Activated gamma-delta T cell (primary cell): ENCODE results near the gene ANO1.

Experiments used
- DNase-seq: peaks from one replicate; lab custom pipeline; 2025; lab: John Stamatoyannopoulos, UW

Gene ANO1

DNA sequence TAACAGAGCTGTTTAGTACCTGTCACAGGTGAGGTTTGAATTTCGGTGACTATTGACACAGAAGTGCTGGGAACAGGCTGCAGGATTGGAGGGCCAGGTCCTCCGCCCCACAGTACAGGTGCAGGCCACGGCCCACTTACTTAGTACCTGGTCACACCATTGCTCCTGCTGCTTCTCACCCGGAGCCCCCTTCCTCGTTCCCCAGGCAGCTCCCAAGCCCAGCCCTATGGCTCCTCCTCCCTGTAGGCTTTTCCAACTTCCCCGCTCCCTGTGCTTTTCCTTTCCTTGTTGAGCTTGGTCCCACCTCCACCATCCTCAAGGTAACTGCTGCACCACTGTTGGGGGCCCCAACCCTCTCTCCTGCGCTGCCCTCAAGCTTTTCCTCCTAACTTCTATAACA, 27.9 kb upstream of the ANO1 start:
- no peak for DNase-seq

DNA sequence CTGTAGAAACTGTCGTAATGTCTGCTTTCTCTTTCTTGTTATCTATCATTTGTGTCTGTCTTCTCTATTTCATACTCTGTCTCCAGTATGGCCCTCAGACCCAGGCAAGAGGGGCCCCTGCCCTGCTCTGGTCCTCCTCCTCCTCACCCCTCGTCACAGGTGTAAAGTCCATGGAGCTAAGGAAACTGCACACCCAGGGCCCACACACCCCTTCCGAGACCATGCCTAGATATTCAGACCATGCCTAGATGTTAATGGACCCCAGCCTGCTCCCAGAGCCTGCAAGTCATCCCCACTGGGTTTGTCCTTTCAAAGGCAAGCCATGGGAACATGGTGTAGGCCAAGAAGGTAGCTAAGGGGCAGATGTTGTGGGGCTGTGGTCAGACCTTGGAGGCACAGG, 24.1 kb upstream of the ANO1 start:
- DNase-seq: no peak

DNA sequence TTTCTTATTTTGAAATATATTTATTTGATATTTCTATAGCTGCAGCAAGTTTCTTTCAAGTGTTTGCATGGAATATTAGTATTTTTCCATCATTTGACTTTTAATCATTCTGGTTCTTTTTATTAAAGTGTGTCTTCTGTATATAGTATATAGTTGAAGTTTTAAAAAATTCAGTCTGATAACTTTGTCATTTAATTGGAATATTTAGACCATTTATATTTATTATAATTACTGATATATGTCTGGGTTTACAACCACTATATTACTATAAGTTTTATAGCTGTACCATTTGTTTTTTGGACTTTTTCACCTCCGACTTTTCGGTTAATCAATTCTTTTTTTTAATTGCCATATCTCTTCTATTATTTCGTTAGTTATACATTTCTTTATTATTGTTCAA, 22.7 kb upstream of the ANO1 start:
- no peak for DNase-seq

DNA sequence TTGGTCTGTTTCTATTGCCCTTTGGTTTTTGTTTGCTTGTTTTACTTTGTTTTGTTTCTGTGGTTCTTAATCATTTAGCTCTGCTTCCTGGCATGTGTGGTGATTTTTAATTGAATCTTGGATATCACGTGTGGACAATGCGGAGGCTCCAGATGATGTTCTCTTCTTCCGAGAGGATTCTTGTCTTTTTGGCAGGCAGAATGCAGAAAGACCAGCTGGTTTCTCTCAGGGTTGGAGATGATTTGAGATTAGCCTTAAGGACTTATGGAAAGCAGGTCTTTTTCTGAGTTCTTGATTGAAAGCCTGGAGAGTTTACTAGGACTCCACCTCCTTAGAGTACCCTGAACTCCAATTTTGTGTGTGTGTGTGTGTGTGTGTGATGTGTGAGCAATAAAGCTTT, 21.0 kb upstream of the ANO1 start:
- no peak for DNase-seq

DNA sequence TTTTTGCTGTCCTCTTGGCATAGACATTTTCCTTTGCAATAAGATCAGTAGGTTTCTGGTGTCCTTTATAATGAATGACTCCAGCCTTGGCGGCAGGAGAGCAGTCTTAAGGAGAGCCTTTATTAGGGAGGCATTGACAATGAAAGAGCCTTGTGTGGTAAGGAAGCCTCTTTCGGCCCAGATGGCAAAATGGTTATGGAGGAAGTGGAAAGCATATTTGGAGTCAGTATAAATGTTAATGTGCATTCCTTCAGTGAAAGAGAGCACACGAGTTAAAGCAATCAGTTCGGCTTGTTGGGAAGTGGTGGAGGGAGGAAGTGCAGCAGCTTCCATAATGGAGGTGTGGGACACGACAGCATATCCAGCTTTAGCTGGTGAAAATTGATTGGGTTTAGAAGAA, 18.1 kb upstream of the ANO1 start:
- DNase-seq: no peak

DNA sequence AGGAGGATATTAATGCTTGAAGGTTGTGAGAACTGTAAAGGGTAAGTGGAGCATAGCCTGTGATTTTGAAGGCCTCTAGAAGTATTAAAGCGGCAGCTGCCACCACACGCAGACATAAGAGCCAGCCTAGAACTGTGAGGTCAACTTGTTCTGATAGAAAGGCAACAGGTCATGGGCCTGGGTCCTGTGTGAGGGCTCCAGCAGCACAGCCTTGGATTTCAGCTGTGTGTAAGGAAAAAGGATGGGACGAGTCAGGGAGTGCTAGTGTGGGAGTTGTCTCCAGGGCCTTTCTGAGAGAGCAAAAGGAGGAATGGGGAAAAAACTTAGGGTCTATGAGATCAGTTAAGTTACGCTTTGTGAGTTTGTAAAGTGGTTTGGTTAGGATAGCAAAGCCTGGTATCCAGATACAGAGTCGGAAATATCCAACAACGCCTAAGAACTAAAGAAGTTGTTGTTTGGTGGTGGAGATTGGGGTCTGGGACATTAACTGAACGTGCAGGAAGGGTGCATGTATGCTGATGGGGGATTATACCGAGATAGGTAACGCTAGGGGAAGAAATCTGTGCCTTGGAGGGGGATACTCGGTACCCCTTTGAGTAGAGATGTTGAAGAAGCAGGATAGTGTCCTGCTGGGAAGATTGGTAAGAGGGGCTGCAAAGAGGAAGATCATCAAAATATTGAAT, 17.4 kb upstream of the ANO1 start:
- DNase-seq: no peak

DNA sequence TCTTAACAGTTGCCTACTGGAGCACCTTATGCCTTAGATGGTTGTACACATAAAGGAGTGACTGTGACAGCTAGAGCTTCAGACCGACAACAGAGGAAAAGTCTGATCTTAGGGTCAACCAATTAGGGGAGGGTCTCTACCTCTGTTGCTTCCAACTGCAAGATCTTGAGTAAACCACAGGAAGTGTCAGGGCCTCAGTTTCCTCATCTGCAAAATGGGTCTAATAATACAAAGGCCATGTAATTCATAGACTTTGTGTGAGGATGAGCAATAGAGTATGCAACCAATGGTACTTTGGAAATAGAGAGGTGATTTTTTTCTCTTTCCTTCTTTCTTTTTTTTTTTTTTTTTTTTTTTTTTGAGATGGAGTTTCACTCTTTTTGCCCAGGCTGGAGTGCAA, 16.4 kb upstream of the ANO1 start:
- no peak for DNase-seq

DNA sequence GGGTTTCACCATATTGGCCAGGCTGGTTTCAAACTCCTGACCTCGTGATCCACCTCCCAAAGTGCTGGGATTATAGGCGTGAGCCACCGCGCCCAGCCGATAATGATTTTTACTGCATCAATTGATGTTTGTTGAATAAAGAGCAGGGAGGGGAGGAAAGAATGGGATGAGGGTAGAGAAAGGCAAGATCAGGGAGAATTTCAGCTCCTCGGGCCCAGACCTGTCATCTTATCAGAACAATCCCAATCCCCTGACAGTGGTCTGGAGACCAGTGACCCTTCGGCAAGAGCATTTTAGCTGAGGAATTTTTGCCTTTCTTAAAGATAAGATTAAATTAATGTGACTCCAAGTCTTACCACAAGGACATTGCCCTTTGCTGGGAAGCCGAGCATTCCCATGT, 15.0 kb upstream of the ANO1 start:
- no peak for DNase-seq

DNA sequence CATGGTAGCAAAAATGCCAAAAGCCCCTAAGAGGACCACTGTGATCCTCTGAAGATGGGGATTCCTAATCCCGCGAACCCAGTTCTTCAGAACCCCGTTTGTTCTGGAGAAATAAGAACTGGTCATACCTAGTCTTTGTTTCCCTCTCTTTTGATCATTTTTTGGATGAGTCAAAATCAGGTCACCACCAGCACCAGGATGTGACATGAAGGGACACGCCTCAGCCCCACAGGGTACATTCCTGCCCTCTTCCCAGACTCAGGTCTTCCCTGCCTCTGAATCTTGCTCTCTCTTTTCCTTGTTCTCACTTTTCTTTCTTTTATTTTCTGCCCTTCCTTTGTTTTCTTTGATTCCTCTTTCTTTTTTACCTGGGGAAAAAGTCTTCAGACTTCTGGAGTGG, 14.6 kb upstream of the ANO1 start:
- DNase-seq: no peak

DNA sequence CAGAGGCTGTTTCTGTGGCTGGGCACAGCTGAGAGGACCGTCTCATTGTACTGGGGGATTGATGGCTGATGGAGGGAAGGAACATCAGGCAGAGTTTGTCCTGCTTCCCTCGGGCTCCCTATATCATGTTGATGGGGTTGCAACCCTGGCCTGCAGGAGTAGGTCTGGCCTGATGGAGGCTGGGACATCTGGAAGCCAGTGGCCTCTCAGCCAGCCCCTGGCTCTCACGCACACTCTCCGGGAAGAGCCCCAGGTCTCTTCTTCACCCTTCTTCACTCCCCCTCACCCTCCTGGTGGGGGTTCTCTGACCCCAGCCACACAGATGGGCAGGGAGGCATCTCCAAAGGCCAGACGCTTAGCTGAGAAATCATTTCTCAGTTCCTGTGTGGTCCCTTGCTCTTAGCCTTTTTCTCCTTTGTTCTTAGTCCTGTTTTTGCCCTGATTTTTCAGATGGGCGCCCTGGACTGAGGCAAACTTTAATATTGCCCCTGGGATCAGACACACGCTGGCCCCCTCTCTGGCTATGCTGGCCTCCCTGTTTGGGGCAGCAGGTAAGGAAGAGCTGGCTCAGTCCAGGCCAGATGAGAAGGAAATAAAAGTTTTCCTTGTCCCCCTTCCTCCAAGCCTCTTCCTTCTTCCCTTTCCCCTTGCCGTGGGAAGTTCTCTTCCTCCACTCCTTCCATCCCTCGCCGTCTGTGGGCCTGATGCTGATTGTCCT, 13.9 kb upstream of the ANO1 start:
- no peak for DNase-seq

DNA sequence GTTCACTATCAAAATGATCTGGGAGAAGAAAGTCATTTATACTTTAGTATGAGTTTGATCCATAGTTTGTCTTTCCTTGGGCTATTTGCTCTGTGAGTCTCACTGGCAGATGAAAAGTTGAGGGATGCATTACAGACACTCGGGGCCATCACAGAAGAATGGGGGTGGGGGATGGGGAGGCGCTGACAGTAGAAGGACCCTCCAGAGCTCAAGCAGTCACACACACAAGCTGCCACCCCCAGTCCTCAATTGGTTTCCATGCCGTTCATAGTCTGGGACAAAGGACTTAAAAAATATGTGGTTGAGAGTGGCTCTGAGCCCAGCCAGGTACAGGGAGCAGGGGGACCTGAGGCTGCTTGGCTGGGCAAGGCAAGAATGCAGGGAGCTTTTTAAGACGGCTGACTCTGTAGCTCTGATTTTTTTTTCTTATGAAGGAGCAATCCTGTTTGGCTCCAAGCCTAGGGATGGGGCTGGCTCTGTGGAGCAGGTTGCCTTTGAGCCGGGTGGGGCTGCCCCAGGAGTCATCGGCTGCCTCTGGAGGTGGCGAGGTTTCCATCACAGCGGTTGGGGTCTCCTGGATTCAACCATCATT, 13.3 kb upstream of the ANO1 start:
- DNase-seq: no peak

DNA sequence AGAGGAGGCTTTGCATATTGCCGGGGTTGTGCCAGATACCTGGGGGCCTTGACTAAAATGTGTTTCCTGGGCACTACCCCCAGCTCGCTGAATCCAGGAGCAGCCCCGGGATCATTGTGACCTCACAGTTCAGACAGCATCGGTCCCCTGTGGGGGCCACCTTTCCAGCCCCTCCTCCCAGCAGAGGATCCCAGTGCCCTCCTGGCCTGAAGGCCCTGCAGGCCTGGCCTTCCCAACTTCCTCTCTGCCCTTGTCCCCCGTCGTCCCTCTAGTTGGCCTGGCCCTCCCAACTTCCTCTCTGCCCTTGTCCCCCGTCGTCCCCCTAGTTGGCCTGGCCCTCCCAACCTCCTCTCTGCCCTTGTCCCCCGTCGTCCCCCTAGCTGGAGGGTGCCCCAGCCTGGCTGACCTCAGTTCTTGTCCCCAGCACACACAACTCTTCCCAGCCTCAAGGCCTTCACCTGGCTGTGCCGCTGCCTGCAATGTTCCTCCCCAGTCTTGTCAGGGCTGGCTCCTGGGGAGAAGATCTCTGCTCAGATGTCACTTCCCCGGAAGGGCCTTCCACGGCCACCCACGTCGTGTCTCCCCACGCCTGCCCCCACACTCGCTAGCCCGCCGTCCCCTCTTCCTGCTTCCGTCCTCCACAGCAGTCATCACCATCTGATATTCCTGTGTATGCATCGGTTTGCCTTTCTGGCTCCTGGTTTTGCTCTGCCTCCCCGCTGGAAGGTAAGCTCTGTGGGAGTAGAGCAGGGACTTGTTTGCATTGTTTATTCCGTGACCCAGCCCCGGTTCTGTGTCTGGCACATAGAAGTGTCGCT, 12.6 kb upstream of the ANO1 start:
- no peak for DNase-seq

DNA sequence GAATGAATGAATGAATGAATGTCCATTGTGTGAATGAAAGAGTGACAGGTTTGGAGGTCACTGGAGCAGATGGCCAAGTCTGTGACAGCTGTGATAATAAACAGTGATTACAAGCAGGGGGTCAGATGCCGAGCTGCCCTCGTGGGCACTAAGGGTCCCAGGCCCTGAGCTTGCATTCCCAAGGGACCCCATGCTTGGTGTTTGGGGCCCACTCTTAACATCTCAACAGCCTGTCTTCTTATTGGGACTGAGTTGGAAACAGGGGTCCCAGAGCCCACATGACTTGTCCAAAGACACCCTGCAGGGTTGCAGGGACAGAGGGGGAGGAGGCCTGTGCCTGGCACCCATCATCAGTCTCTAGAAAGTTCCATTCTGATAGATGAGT, 12.0 kb upstream of the ANO1 start:
- DNase-seq: no peak

DNA sequence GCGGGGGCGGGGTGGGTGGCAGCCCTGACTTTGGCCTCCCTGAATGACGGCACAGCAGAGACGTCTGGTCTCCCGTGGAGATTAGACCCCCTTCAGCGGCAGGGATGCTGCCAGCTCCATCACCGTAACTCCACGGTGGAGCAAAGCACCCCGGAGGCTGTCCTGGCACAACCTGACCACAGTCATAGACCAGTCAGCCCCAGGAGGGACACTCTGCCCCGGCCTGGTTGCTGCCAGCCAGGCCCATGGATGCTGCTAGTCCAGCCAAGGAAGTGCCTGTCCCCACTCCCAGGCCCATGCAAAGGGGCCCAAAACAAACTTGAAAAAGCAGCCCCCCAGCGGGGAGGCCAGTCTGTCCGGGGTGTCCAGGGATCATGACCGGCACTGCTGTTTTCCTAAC, 11.5 kb upstream of the ANO1 start:
- no peak for DNase-seq

DNA sequence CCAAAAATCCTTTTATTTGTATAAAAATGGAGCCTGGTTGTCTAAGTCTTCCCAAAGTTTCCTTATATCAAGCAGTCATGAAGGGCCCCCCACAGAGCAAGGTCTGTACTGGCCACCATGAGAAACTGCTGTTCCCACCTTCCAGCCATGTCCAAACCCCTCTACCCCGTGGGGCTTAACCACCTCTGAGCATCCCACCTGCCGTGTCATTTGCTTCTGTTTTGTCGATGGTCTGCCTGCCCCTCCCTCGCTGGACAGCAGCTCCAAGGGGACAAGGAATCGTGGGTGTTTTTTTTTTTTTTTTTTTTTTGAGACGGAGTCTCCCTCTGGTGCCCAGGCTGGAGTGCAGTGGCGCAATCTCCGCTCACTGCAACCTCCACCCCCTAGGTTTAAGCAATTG, 11.1 kb upstream of the ANO1 start:
- no peak for DNase-seq

DNA sequence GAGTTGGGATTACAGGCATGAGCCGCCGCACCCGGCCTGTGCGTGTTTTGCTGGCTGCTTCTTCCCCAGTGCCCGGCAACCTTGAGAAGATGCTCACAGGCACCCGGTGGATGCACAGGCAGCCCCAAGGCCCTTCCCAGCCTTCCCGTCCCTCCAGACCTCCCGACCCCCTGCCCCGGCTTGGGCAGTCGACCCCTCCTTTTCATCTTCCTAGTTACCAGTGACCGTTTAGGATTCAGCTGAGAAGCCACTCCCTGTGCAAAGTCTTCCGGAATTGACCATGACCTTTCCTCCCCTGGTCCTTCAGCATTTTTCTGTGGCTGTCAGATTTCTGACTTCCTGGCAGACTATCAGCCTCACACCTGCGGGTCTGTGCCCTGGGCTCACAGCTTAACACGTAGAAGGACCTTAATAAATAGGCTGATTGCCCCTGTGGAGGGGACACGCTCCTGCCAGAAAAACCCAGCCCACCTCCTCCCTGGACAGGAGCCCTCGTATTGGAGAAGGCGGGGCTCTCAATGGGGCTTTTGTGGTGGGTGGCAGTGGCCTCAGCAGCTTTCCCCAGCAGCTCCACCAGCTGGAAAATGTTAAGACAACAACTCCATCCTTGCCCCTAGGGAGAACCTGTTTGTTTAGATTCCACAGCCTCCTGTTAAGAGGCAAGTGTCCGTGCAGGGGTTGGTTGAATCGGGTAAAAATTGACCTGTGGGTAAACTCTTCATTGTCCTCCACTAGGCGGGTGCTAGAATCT, 10.4 kb upstream of the ANO1 start:
- DNase-seq: no peak

DNA sequence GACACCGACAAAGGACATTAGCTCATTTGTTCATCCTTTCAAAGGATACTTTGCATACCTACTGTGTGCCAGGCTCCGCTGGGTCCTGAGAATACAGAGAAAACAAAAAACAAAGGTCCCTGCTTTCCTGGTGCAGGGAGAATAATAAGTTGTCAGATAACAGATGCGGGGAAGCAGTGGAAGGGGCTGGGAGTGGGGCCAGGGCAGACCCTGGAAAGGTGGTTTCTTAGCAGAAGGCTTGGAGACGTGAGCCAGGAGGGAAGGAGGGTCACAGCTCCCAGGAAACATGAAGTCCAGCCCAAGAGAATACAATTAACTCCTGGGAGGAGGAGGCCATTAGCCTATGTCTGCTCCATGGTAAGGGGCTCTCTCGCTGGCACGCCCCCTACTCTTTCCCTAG, 9.8 kb upstream of the ANO1 start:
- DNase-seq: no peak

DNA sequence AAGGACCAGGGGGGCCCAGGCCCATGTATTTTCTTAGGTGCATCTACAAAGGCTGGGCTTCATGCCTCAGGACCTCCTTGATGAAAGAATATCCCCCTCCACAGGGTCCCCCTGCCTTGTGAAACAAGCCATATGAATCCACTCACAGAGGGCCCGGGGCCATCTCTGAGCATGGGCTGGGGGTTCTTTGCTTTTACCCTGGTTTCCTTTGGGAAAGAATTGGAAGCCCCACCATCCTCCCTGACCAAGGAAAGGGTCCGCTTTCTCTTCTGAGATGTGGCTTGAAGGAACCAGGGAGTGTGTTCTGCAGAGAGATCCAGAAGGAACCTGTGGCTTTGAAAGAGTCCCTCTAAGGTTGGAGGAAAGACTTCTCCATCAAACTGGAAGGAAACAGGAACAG, 9.2 kb upstream of the ANO1 start:
- DNase-seq: no peak

DNA sequence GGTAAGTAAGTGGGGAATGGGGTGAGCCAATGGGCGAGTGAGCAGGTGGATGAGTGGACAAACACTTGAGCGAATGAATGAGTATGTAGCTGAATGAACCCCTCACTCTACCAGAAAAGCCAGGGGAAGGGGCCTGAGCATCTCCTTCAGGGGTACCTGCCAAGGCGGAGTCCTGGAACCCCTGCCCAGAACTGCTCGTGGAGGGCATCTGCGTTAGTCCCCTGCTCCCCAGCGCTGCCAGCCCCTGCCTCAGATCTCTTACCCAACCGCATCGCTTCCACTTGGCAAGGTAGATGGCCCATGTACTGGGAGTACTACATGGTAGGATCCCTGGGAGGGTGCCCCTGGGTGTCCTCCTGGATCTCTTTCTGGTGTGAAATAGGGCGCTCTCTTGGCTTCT, 7.4 kb upstream of the ANO1 start:
- DNase-seq: no peak

DNA sequence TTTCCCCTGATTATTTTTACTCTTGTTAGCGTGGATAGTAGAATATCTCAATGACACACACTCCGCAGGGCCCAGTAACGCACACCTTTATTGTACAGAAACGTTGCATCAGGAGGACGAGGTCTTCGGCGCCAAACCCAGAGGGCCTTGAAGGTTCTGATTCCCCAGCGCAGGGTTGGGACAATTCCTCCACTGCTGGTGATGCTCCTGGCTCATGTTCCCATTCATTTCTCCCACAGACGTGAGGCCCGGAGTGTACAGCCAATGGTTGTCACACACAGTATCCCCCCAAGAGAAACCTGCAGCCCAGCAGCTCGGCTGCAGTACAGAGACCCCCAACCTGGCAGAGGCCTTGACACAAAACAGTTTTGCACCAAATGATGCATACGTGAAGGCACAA, 6.1 kb upstream of the ANO1 start:
- no peak for DNase-seq

DNA sequence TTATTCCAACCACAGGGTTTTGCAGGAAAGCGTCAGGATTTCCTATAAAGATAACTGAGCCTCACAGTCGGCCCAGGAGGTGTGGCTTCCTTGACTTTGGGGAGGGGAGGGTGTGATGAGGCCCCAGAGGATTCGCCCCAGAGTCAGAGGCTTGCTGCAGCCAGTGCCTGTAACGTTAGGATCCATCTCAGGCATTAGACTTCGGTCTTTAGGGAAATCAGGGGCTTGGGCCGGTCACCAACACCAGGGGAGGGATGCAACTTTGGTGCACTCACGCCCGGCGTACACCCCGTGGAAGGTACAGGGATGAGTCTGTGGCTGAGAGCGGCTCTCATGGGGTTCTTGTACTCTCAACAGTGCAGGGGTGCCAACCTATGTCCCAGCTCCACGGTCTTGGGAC, 5.7 kb upstream of the ANO1 start:
- DNase-seq: no peak
